CD4-positive, alpha-beta T cell treated with Interleukin-17A for 1 hour (primary cell): Measurements from ENCODE around the gene GHDC.
"Not testable (repeated sequence)": the region's sequence is repeated elsewhere in the genome, so short reads cannot be mapped to it uniquely, and the experiment has no call there.

Experiments used
- DNase-seq: peaks from one replicate; pipeline ENCODE4 v3.0.0-alpha.2; 2020

Gene GHDC

GRCh38 chr17:42142371-42142896 is 51.9 kb downstream of the GHDC start:
- DNase-seq: no peak

- no peak for DNase-seq
Measured at GRCh38 chr17:42141382-42141781, 52.9 kb downstream of the GHDC start.

GRCh38 chr17:42140690-42141089 is 53.6 kb downstream of the GHDC start:
- DNase-seq: not testable (repeated sequence)
